HEK293T (cell line): Measurements from ENCODE around the gene HOXC9.
A peak's percentile ranks its signal among the peaks of the same experiment; 100 is the strongest.

Experiments used
- CTCF ChIA-PET: fragments of 350-600 bp; formaldehyde crosslinking; extraction: SDS; loops from one replicate; lab custom pipeline; 2021; ENCODE audit warnings: antibody characterized with exemption, inconsistent platforms; lab: Yijun Ruan, JAX
- POLR2A ChIA-PET: fragments of 350-600 bp; formaldehyde crosslinking; extraction: SDS; loops from one replicate; lab custom pipeline; 2020; ENCODE audit warnings: antibody characterized with exemption, inconsistent platforms; lab: Yijun Ruan, JAX
- DNase-seq: peaks from one replicate; pipeline ENCODE4 v3.0.0; 2012; ENCODE audit warnings: mixed read lengths; ENCODE audit errors: extremely low spot score
- ARNT ChIP-seq: fragments of 450-650 bp; IDR thresholded peaks from 2 replicates; pipeline ENCODE4 v1.6.1; 2017; ENCODE audit warnings: mild to moderate bottlenecking
- BHLHE40 ChIP-seq: fragments of 450-650 bp; IDR thresholded peaks from 2 replicates; pipeline ENCODE4 v1.6.1; 2016; ENCODE audit warnings: mild to moderate bottlenecking, moderate library complexity, borderline replicate concordance
- CTBP1 ChIP-seq: fragments of 450-650 bp; IDR thresholded peaks from 2 replicates; pipeline ENCODE4 v1.6.1; 2016; ENCODE audit warnings: borderline replicate concordance
- ELF4 ChIP-seq: fragments of 450-650 bp; IDR thresholded peaks from 2 replicates; pipeline ENCODE4 v1.6.1; 2017; ENCODE audit warnings: antibody characterized with exemption
- FOXA1 ChIP-seq: fragments of 450-650 bp; IDR thresholded peaks from 2 replicates; pipeline ENCODE4 v1.6.1; 2016; ENCODE audit warnings: mild to moderate bottlenecking
- FOXK2 ChIP-seq: fragments of 450-650 bp; IDR thresholded peaks from 2 replicates; pipeline ENCODE4 v1.6.1; 2016; ENCODE audit warnings: mild to moderate bottlenecking
- FOXM1 ChIP-seq: fragments of 450-650 bp; IDR thresholded peaks from 2 replicates; pipeline ENCODE4 v1.6.1; 2017; ENCODE audit warnings: mild to moderate bottlenecking, borderline replicate concordance
- HDGF ChIP-seq: fragments of 450-650 bp; IDR thresholded peaks from 2 replicates; pipeline ENCODE4 v1.6.1; 2017; ENCODE audit warnings: antibody characterized with exemption, borderline replicate concordance
- L3MBTL2 ChIP-seq: fragments of 450-650 bp; conservative IDR thresholded peaks from 2 replicates; pipeline ENCODE4 v1.6.1; 2016; ENCODE audit warnings: mild to moderate bottlenecking
- LEF1 ChIP-seq: fragments of 450-650 bp; IDR thresholded peaks from 2 replicates; pipeline ENCODE4 v1.6.1; 2017; ENCODE audit warnings: mild to moderate bottlenecking, borderline replicate concordance
- NFRKB ChIP-seq: fragments of 450-650 bp; IDR thresholded peaks from 2 replicates; pipeline ENCODE4 v1.6.1; 2016; ENCODE audit warnings: mild to moderate bottlenecking, moderate library complexity
- SP1 ChIP-seq: fragments of 450-650 bp; IDR thresholded peaks from 2 replicates; pipeline ENCODE4 v1.6.1; 2017
- SUZ12 ChIP-seq: fragments of 450-650 bp; IDR thresholded peaks from 2 replicates; pipeline ENCODE4 v1.6.1; 2016; ENCODE audit warnings: mild to moderate bottlenecking
- TARDBP ChIP-seq: fragments of 450-650 bp; IDR thresholded peaks from 2 replicates; pipeline ENCODE4 v1.6.1; 2016
- ZNF384 ChIP-seq: fragments of 450-650 bp; IDR thresholded peaks from 2 replicates; pipeline ENCODE4 v1.6.1; 2016
- TF ChIP-seq, protein P1 (sequence below): fragments of 450-650 bp; IDR thresholded peaks from 2 replicates; pipeline ENCODE4 v1.6.1; 2016

The HOXC9 gene

DNA sequence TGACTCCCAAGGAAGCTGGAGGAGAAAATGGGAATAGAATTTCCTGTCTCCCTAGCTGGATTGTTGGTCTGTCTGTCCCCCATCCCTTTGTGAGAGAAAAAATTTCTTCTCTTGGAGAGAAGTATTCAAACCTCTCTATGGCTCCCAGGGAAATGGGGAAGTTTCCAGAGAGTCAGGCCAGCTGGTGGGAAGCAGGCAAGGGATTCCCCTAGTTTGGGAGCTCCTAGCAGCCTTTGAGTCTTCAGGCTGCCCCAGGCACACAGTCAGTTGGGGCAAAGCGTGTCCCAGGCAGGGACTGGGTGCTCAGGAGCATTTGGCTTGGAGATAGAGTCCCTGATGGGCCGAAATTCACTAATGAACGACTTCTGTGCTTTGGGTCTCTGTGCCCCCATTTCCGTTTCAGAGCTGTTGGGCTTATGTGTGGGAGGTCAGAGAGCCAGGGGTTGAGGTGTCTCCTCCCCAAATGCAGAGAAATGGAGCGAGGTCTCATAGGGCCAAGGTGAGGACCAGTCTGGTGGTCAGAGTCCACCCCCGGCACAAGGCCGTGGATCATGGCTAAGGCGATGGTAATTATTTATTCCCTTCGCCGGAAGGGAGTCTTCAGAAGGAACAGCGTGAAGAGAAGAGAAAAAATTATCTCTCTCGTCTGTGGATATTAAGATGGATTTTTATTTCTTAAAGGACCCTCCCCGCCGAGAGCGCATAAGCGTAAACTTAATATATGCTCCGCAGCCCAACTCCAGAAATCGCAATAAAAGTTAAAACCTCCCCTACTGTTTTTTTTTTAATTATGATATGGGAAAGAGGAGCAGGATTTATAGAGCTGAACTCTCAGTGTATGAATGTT lies 6.6 kb upstream of the HOXC9 start:
- ChIA-PET POLR2A (interaction anchor here (0.7 kb wide), 1 partner anchor 236 kb away, joined by 3 read pairs; no protein-coding TSS in a partner anchor), CTCF (interaction anchor here (0.6 to 1.3 kb wide), 2 partner anchors 8 to 237 kb away, joined by 3 read pairs; partner anchors contain the start of gene HOXC10)
- DNase-seq: no peak
- TF ChIP-seq CTBP1 (no peak), TARDBP (no peak), LEF1 (no peak), NFRKB (no peak)

DNA sequence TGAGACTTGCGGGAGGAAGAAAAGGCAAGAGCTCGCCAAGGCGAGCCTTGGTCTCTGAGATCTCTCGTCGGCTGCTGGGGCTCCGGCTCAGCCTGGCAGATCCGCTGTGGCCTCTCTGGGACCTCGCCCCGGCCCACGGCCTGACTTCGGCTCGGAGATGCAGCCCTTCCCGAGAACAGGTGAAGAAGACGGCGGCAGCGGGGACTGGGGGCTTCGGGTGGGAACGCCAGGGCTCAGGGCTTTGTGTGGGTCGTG lies 6.0 kb upstream of the HOXC9 start:
- ChIA-PET POLR2A (no interaction called here), CTCF (interaction anchor here (1.3 kb wide), 1 partner anchor 9 kb away, joined by 3 read pairs; the partner anchor contains the start of gene HOXC10)

DNA sequence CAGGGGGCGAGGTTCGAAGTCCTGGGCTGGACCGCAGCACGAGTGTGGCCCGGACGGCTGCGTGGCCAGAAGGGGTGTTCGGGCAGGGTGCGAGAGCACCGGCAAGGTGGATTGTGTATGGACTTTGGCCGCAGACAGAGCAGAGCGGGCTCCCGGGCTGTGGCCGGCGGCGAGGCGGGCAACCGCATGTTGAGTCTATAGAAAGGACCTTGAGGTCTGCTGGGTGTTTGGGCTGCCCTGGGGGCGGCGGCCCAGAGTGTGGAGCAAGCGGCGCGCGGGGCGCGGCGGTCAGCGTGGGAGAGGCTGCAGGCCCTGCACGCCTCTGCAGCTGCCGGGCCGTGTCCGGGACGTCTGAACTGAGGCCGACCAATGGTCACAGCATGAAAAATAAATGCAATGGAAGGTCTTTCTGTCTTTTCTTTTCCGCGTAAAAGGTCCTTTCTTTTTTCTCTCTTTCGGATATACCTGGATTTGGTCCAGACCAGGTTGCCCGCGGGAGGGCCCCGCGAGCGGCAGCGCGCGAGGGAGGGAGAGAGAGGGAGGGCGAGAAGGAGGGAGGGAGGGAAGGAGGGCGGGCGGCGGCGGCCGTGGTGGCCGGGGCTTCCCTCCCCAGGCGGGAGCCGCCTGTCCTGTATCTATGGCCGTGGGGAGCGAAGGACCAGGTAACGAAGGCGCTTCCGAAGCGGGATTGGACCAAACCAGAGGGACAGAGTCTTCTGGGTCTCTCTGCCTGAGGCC lies 5.5 kb upstream of the HOXC9 start:
- no peak for TF ChIP-seq ARNT
- TF ChIP-seq L3MBTL2: peak; percentile 28; the same call in 1 of the 2 replicates
- ChIA-PET CTCF (interaction anchor here (0.6 to 1.4 kb wide), 5 partner anchors 9 to 248 kb away, joined by 3 read pairs; partner anchors contain the start of gene HOXC10), POLR2A (interaction anchor here (0.8 to 1.4 kb wide), 4 partner anchors 15 to 213 kb away, joined by 3 read pairs; partner anchors contain the start of gene HOXC8)
- no peak for DNase-seq

More for the DNA sequence above, 6.0 kb upstream of the HOXC9 start:
- no peak for DNase-seq
- TF ChIP-seq LEF1 (no peak), BHLHE40 (no peak), SP1 (no peak), FOXM1 (no peak), TARDBP (no peak), FOXK2 (no peak), ZNF384 (no peak), ARNT (no peak), HDGF (no peak), NFRKB (no peak), L3MBTL2 (no peak), CTBP1 (no peak), SUZ12 (no peak), ELF4 (no peak), FOXA1 (no peak)
- TF ChIP-seq, protein P1, sequence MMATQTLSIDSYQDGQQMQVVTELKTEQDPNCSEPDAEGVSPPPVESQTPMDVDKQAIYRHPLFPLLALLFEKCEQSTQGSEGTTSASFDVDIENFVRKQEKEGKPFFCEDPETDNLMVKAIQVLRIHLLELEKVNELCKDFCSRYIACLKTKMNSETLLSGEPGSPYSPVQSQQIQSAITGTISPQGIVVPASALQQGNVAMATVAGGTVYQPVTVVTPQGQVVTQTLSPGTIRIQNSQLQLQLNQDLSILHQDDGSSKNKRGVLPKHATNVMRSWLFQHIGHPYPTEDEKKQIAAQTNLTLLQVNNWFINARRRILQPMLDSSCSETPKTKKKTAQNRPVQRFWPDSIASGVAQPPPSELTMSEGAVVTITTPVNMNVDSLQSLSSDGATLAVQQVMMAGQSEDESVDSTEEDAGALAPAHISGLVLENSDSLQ: no peak

DNA sequence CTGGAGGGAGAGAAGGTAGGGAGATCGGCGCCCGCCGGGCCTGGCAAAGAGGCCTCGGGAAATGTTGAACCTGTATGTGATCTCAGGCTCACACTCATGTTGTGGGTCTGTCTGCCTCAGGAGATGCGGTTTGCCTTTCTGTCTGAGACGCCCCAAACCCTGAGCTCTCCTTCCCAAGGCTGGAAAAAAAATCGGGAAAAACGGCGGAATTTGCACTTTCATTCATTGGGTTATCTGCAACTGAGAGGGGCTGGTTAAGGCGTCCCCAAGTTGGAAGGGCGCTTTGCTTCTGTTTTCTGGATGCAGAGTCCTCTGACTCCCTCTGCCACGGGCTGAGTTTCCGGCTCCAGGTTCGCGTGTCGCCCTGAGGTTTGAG lies 5.0 kb upstream of the HOXC9 start:
- POLR2A ChIA-PET: interaction anchor here (0.6 to 7.6 kb wide), 8 partner anchors 8 to 212 kb away, joined by 3 to 69 read pairs (median 3); partner anchors contain the start of genes HOXC10 and HOXC8
- DNase-seq: no peak
- CTCF ChIA-PET: interaction anchor here (0.6 to 1.4 kb wide), 6 partner anchors 10 to 251 kb away, joined by 3 to 4 read pairs (median 3); partner anchors contain the start of gene HOXC10
- no peak for TF ChIP-seq SUZ12
- no peak for TF ChIP-seq ARNT
- TF ChIP-seq HDGF: no peak
- TF ChIP-seq SP1: no peak
- no peak for TF ChIP-seq L3MBTL2
- TF ChIP-seq TARDBP: no peak
- TF ChIP-seq, protein P1: no peak
- TF ChIP-seq LEF1: no peak
- TF ChIP-seq ZNF384: no peak
- TF ChIP-seq FOXK2: no peak
- no peak for TF ChIP-seq NFRKB
- TF ChIP-seq BHLHE40: no peak
- no peak for TF ChIP-seq CTBP1
- TF ChIP-seq ELF4: no peak

DNA sequence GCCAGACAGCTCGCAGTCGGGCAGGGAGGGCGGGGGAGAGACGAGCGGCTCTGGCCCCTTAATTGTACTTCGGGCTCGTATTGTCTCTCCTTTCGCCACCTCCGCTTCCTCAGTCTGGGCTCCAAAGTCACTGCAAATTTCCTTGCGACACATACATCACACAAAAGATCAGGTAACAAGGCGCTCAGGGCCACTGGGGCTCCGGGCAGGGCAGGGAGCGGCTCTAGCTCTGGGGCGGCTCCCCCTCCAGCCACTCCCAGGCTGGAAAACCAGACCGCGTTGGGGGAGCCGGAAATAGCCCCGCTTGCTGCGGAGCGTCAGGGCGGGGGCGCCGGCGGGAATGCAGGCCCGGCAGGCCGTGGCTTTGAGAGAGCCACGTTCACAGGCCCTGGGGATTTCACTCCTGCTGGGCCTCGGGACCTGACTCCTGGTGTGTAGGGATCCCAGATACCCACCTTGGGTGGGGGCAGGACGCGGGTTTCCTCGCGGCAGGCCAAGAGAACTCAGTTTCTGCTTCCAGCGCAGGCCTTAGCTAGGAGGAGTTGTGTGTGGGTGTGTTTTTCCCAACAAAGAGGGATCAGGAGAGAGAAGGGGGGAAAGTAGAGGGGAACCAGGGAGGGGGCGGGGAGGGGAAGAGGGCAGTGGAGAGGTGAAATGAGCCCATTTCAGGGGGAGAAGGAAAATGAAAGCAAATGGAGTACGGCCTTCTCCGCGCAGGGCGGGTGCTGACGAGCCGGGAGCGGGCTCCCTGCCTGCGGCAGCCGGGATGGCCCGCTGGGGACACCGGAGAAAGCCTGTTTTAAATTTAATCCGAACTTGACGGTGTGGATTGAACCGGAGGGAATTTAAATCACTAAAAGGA lies 4.4 kb upstream of the HOXC9 start:
- DNase-seq: no peak
- CTCF ChIA-PET: interaction anchor here (0.8 to 1.4 kb wide), 5 partner anchors 11 to 252 kb away, joined by 3 to 4 read pairs (median 3); partner anchors contain the start of gene HOXC10
- POLR2A ChIA-PET: interaction anchor here (0.6 to 7.6 kb wide), 10 partner anchors 9 to 212 kb away, joined by 3 to 69 read pairs (median 3); partner anchors contain the start of genes HOXC10 and HOXC8
- TF ChIP-seq ZNF384: no peak
- TF ChIP-seq CTBP1: no peak
- no peak for TF ChIP-seq ARNT
- TF ChIP-seq TARDBP: no peak
- TF ChIP-seq, protein P1: no peak
- no peak for TF ChIP-seq FOXK2
- TF ChIP-seq L3MBTL2: no peak
- no peak for TF ChIP-seq SUZ12
- no peak for TF ChIP-seq HDGF
- TF ChIP-seq BHLHE40: no peak
- TF ChIP-seq FOXA1: no peak
- TF ChIP-seq FOXM1: no peak
- TF ChIP-seq LEF1: no peak
- TF ChIP-seq SP1: no peak
- no peak for TF ChIP-seq ELF4
- no peak for TF ChIP-seq NFRKB
